ENCODE results near the gene IGFL4. TPM values are rescaled to one million over a fixed set of nuclear protein-coding genes. Genes with fewer than 3 reads are reported as not detected.

Gene IGFL4
- total RNA-seq, 2 donors from 2014 or later = not detected

GRCh38 chr19:46020819-46021125 lies 20.0 kb downstream of the IGFL4 start:
- Histone ChIP-seq H3K9me3 (no peaks in the 10 kb centered on the region), H3K36me3 (no peaks in the 10 kb centered on the region), H3K27me3 (replicated peaks; ENCODE audit: insufficient read depth) (no peaks in the 10 kb centered on the region), H3K4me1 (replicated peaks) (peaks cover 5% of the 10 kb centered on the region), H3K4me3 (no peak overlapping the region), H3K27ac (no peak overlapping the region)
- intact Hi-C loops (cut with DNase I) = no loop called here
- 87% methylated on average over 7 of the region's 7 CpGs for WGBS
- DNase-seq (ENCODE audit: low spot score) = no peak
- TF ChIP-seq POLR2A (IDR thresholded peaks at IDR 0.05) (no peak), POLR2AphosphoS5 (IDR thresholded peaks at IDR 0.05) (no peak)
- TF ChIP-seq, protein P1, sequence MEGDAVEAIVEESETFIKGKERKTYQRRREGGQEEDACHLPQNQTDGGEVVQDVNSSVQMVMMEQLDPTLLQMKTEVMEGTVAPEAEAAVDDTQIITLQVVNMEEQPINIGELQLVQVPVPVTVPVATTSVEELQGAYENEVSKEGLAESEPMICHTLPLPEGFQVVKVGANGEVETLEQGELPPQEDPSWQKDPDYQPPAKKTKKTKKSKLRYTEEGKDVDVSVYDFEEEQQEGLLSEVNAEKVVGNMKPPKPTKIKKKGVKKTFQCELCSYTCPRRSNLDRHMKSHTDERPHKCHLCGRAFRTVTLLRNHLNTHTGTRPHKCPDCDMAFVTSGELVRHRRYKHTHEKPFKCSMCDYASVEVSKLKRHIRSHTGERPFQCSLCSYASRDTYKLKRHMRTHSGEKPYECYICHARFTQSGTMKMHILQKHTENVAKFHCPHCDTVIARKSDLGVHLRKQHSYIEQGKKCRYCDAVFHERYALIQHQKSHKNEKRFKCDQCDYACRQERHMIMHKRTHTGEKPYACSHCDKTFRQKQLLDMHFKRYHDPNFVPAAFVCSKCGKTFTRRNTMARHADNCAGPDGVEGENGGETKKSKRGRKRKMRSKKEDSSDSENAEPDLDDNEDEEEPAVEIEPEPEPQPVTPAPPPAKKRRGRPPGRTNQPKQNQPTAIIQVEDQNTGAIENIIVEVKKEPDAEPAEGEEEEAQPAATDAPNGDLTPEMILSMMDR (IDR thresholded peaks at IDR 0.05) = no peak

- intact Hi-C loops (cut with DNase I) = loop anchor here (10.0 kb wide), 1 partner anchor 134 kb away; the partner anchor contains the start of gene IRF2BP1
- Histone ChIP-seq H3K27me3 (replicated peaks; ENCODE audit: insufficient read depth) (no peaks in the 10 kb centered on the region), H3K9me3 (no peaks in the 10 kb centered on the region), H3K4me3 (no peak overlapping the region), H3K36me3 (no peaks in the 10 kb centered on the region), H3K27ac (no peak overlapping the region), H3K4me1 (replicated peaks) (peaks cover 10% of the 10 kb centered on the region)
- TF ChIP-seq, protein P1 (IDR thresholded peaks at IDR 0.05) = no peak
- no peak for TF ChIP-seq POLR2AphosphoS5 (IDR thresholded peaks at IDR 0.05)
- TF ChIP-seq POLR2A (IDR thresholded peaks at IDR 0.05) = no peak
- DNase-seq (ENCODE audit: low spot score) = no peak
- WGBS = 92% methylated on average over 13 of the region's 13 CpGs
Observed at GRCh38 chr19:46019270-46019669, 21.5 kb downstream of the IGFL4 start.

GRCh38 chr19:46018729-46019251 lies 22.0 kb downstream of the IGFL4 start:
- intact Hi-C loops (cut with DNase I) = loop anchor here (10.0 kb wide), 1 partner anchor 134 kb away; the partner anchor contains the start of gene IRF2BP1
- WGBS = 96% methylated on average over 10 of the region's 10 CpGs
- peaks cover 10% of the 10 kb centered on the region for H3K4me1 ChIP-seq (replicated peaks)
- no peaks in the 10 kb centered on the region for H3K9me3 ChIP-seq
- DNase-seq (ENCODE audit: low spot score) = no peak
- H3K4me3 ChIP-seq = no peak overlapping the region
- H3K27me3 ChIP-seq (replicated peaks; ENCODE audit: insufficient read depth) = no peaks in the 10 kb centered on the region
- no peak for TF ChIP-seq POLR2AphosphoS5 (IDR thresholded peaks at IDR 0.05)
- TF ChIP-seq, protein P1 (IDR thresholded peaks at IDR 0.05) = no peak
- no peak for TF ChIP-seq POLR2A (IDR thresholded peaks at IDR 0.05)
- H3K36me3 ChIP-seq = no peaks in the 10 kb centered on the region
- no peak overlapping the region for H3K27ac ChIP-seq

DNA sequence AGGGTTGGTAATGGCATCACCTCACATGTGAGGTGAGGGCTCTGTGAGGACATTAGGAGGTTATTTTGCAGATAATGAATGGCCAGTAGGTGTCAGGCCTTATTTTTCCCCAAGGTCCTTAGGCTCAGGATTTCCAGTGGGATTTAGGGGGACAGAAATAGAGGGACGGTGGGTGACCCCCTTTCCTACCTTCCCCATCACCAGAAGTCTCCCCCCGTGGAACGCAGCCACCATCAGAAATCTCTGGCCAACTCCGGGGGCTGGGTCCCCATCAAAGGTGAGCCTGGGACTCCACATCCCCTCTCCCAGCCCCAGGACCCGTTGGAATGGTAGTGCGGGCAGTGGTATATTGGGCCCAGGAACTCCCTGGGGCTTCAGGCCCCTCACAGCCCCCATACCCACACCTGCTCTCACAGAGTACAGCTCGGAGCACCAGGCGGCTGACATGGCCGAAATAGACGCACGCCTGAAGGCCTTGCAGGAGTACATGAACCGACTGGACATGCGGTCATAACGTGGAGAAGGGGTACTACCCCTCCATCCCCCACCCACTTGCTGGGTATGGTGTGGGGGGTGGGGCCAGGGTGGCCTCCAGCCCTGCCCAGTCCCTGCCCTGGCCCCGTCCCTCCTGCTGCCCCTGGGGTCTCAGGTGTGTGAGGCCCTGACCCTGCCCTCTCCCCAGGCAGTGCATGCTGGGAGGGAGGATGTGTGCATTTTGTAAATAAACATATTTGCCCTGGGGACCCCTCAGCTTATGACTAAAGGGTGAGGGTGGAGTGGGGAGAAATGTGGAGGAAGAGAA lies 22.7 kb downstream of the IGFL4 start:
- no peak for TF ChIP-seq POLR2AphosphoS5 (IDR thresholded peaks at IDR 0.05)
- no peak for TF ChIP-seq POLR2A (IDR thresholded peaks at IDR 0.05)
- TF ChIP-seq, protein P1 (IDR thresholded peaks at IDR 0.05) = no peak
- Histone ChIP-seq H3K27ac (no peak overlapping the region), H3K9me3 (no peaks in the 10 kb centered on the region), H3K36me3 (no peaks in the 10 kb centered on the region), H3K27me3 (replicated peaks; ENCODE audit: insufficient read depth) (no peaks in the 10 kb centered on the region), H3K4me1 (replicated peaks) (peaks cover 10% of the 10 kb centered on the region), H3K4me3 (no peak overlapping the region)
- DNase-seq (ENCODE audit: low spot score) = no peak
- intact Hi-C loops (cut with DNase I) = loop anchor here (10.0 kb wide), 1 partner anchor 133 kb away; the partner anchor contains the start of gene IRF2BP1
- 94% methylated on average over 15 of the region's 15 CpGs for WGBS

- no peaks in the 10 kb centered on the region for H3K36me3 ChIP-seq
- no peaks in the 10 kb centered on the region for H3K9me3 ChIP-seq
- TF ChIP-seq, protein P1 (IDR thresholded peaks at IDR 0.05) = no peak
- TF ChIP-seq POLR2AphosphoS5 (IDR thresholded peaks at IDR 0.05) (no peak), POLR2A (IDR thresholded peaks at IDR 0.05) (no peak)
- intact Hi-C loops (cut with DNase I) = loop anchor here (10.0 kb wide), 1 partner anchor 132 kb away; the partner anchor contains the start of gene IRF2BP1
- H3K4me1 ChIP-seq (replicated peaks) = peaks cover 10% of the 10 kb centered on the region
- WGBS = 59% methylated on average over 7 of the region's 7 CpGs
- no peak overlapping the region for H3K27ac ChIP-seq
- H3K4me3 ChIP-seq = no peak overlapping the region
- H3K27me3 ChIP-seq (replicated peaks; ENCODE audit: insufficient read depth) = no peaks in the 10 kb centered on the region
- no peak for DNase-seq (ENCODE audit: low spot score)
Observed at GRCh38 chr19:46017095-46017429, 23.7 kb downstream of the IGFL4 start.

Measured in prostate gland (tissue), 2 donors.